ENCODE measurements around the gene RABGAP1L. TPM values are rescaled to one million over a fixed set of nuclear protein-coding genes. Genes with fewer than 3 reads are reported as not detected.

RABGAP1L gene
- total RNA-seq, 1 experiment from 2014 or later: 29.3 TPM

DNA sequence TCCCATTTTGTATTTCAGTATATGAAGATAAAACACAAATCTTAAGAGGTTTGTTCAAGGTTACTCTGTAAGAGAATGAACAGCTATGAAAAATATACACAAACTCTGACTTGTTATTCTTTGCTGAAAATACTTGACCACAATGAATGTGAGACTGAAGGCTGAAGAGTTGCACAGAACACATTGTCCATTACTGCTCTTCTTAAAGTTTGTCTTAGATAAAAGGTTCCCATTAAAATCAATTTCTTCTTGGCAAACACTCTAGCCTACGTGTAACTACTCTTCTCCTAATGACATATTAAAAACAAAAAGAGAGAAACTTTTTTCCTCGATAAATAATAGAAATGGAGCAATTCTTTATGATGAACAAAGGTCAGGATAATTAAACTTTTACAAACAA, 45.2 kb upstream of the RABGAP1L start (continued):
- TF ChIP-seq, protein P1, sequence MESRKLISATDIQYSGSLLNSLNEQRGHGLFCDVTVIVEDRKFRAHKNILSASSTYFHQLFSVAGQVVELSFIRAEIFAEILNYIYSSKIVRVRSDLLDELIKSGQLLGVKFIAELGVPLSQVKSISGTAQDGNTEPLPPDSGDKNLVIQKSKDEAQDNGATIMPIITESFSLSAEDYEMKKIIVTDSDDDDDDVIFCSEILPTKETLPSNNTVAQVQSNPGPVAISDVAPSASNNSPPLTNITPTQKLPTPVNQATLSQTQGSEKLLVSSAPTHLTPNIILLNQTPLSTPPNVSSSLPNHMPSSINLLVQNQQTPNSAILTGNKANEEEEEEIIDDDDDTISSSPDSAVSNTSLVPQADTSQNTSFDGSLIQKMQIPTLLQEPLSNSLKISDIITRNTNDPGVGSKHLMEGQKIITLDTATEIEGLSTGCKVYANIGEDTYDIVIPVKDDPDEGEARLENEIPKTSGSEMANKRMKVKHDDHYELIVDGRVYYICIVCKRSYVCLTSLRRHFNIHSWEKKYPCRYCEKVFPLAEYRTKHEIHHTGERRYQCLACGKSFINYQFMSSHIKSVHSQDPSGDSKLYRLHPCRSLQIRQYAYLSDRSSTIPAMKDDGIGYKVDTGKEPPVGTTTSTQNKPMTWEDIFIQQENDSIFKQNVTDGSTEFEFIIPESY (IDR thresholded peaks at IDR 0.05; ENCODE audit: extremely low read depth, insufficient replicate concordance, low read length): no peak
- TF ChIP-seq CBX3 (IDR thresholded peaks at IDR 0.05; ENCODE audit: low read depth) (no peak), SP1 (IDR thresholded peaks at IDR 0.05; ENCODE audit: low read depth) (no peak), SIN3A (IDR thresholded peaks at IDR 0.05; ENCODE audit: low read depth) (no peak), ZFX (IDR thresholded peaks at IDR 0.05) (no peak)
- TF ChIP-seq, protein P2, sequence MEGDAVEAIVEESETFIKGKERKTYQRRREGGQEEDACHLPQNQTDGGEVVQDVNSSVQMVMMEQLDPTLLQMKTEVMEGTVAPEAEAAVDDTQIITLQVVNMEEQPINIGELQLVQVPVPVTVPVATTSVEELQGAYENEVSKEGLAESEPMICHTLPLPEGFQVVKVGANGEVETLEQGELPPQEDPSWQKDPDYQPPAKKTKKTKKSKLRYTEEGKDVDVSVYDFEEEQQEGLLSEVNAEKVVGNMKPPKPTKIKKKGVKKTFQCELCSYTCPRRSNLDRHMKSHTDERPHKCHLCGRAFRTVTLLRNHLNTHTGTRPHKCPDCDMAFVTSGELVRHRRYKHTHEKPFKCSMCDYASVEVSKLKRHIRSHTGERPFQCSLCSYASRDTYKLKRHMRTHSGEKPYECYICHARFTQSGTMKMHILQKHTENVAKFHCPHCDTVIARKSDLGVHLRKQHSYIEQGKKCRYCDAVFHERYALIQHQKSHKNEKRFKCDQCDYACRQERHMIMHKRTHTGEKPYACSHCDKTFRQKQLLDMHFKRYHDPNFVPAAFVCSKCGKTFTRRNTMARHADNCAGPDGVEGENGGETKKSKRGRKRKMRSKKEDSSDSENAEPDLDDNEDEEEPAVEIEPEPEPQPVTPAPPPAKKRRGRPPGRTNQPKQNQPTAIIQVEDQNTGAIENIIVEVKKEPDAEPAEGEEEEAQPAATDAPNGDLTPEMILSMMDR (IDR thresholded peaks at IDR 0.05 in 2 of 3, conservative IDR thresholded peaks at IDR 0.05 in 1 of 3; ENCODE audit: borderline replicate concordance in 1 of 3, insufficient read depth in 1 of 3, low read depth in 2 of 3, low read length in 2 of 3): no peak

DNA sequence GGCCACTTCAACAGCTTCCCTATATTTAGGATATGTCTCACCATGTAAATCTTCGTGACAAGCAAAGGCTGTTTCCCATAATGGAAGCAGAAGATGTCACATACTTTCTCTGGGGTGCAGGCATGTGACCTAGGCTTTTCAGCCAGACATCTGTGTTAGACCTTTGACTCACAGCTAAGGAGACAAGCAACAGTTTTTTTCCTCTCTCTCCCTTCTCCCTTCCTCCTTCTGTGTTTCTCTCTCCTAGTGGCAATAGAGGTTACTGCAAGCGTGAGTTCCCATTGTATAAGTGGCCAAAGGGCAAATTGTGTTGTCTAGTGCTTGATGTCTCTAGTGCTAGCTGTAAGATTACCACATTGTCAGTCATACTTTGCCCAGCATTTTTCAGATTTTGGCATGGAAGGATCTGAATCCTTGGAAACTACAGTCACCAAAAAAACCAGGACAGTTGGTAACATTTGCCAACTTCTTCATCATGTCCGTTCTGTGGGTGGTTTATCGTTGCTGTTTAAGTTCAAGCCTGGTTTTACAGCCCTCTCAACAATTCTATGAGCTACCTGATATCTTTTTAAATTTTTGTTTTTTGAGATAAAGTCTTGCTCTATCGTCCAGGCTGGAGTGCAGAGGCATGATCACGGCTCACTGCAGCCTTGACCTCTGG, 44.4 kb upstream of the RABGAP1L start:
- H4K20me1 ChIP-seq (ENCODE audit: insufficient read depth): no peaks in the 10 kb centered on the region
- H3K9me3 ChIP-seq (ENCODE audit: control insufficient read depth in 1 of 2, insufficient read depth in 1 of 2, low read depth in 1 of 2, low read length in 2 of 2): no peaks in the 10 kb centered on the region
- H3K9ac ChIP-seq (ENCODE audit: low read length): no peak overlapping the region
- intact Hi-C loops (cut with micrococcal nuclease): no loop called here
- no peak overlapping the region for H3K4me2 ChIP-seq (ENCODE audit: low read length)
- ATAC-seq: peak; percentile 100
- no TSS peak for BruUV-seq (replicated peaks)
- TF ChIP-seq ZNF274 (IDR thresholded peaks at IDR 0.05; ENCODE audit: low read depth, low read length) (no peak), RAD21 (IDR thresholded peaks at IDR 0.05; ENCODE audit: low read depth) (no peak; the same call in 1 of the 2 replicates), CBX3 (IDR thresholded peaks at IDR 0.05; ENCODE audit: low read depth) (0 out of 2 replicates have a peak, but pooled peaks have one; percentile 38), SP1 (IDR thresholded peaks at IDR 0.05; ENCODE audit: low read depth) (peak; percentile 23; the same call in 1 of the 2 replicates), YY1 (IDR thresholded peaks at IDR 0.05; ENCODE audit: extremely low read depth, insufficient replicate concordance, low read depth, low read length) (no peak), SIN3A (IDR thresholded peaks at IDR 0.05; ENCODE audit: low read depth) (no peak), POLR2A (IDR thresholded peaks at IDR 0.05; ENCODE audit: borderline replicate concordance, extremely low read depth, insufficient read depth, insufficient read length) (no peak)
- TF ChIP-seq, protein P2 (IDR thresholded peaks at IDR 0.05 in 2 of 3, conservative IDR thresholded peaks at IDR 0.05 in 1 of 3; ENCODE audit: borderline replicate concordance in 1 of 3, insufficient read depth in 1 of 3, low read depth in 2 of 3, low read length in 2 of 3): peak; percentile 7 to 85 (median 72); a peak in 5 of 6 replicates
- H3K27ac ChIP-seq (ENCODE audit: low read depth, low read length): no peak overlapping the region
- H3K4me3 ChIP-seq (replicated peaks in 1 of 2; ENCODE audit: low read depth in 1 of 2, low read length in 2 of 2): no peak overlapping the region
- peak overlapping the region; percentile 66 for H2AFZ ChIP-seq (ENCODE audit: low read depth, low read length, poor library complexity, severe bottlenecking)
- H3K4me1 ChIP-seq (ENCODE audit: control insufficient read depth in 1 of 2, insufficient read depth in 2 of 2, low read length in 2 of 2): no peaks in the 10 kb centered on the region
- ChIA-PET POLR2A (interaction anchor here (1.3 to 1.4 kb wide), 2 partner anchors 15 to 39 kb away, joined by 3 read pairs; no protein-coding TSS in a partner anchor), CTCF (interaction anchor here (0.6 to 1.5 kb wide), 6 partner anchors 12 to 871 kb away, joined by 3 to 4 read pairs (median 3); partner anchors contain the start of gene RABGAP1L), RAD21 (ENCODE audit: low non-redundant PET in 1 of 2, low total read pairs in 2 of 2, uncharacterized antibody in 2 of 2, unreplicated experiment in 2 of 2) (interaction anchor here in 1 of 2 experiments (0.8 kb wide), 1 partner anchor 103 kb away, joined by 3 read pairs; no protein-coding TSS in a partner anchor)
- no peaks in the 10 kb centered on the region for H3K27me3 ChIP-seq (ENCODE audit: insufficient read depth, low read length)
- no peaks in the 10 kb centered on the region for H3K36me3 ChIP-seq (ENCODE audit: control insufficient read depth in 1 of 2, insufficient read depth in 2 of 2, low read length in 2 of 2)
- DNase-seq (ENCODE audit: low read depth, low spot score): peak; percentile 67
- no peaks in the 10 kb centered on the region for H3K9me2 ChIP-seq (ENCODE audit: insufficient read depth)
- H3K79me2 ChIP-seq (ENCODE audit: insufficient read depth, low read length): no peaks in the 10 kb centered on the region

Data from HCT116 (cell line).